Liver (tissue), 9 donors: Measurements from ENCODE around the gene SLC12A7. TPM values are rescaled to one million over a fixed set of nuclear protein-coding genes. Genes with fewer than 3 reads are reported as not detected.
A peak's percentile ranks its signal among the peaks of the same experiment; 100 is the strongest.

Experiments used
- DNase-seq: peaks from one replicate; pipeline ENCODE4 v3.0.0-alpha.2; 2017; ENCODE audit warnings: low spot score
- H3K27ac ChIP-seq, 2 donors: one replicate each; pipeline ENCODE4 v1.7.0; 2013; ENCODE audit warnings: inconsistent platforms in 2 of 2, low read length in 2 of 2, control low read depth in 1 of 2, low read depth in 1 of 2, mild to moderate bottlenecking in 1 of 2
- H3K27me3 ChIP-seq, 4 donors: one replicate each; pipeline versions ENCODE4 v1.6.1 to v1.7.0; 2013; ENCODE audit warnings: low read length in 3 of 4, inconsistent platforms in 1 of 4, mild to moderate bottlenecking in 1 of 4, moderate library complexity in 1 of 4; ENCODE audit not compliant: control insufficient read depth in 4 of 4, insufficient read depth in 4 of 4
- H3K36me3 ChIP-seq, 4 donors: one replicate each; pipeline versions ENCODE4 v1.6.1 to v1.7.0; 2013; ENCODE audit warnings: low read length in 3 of 4, mild to moderate bottlenecking in 3 of 4, low read depth in 1 of 4, moderate library complexity in 1 of 4; ENCODE audit not compliant: control insufficient read depth in 4 of 4, insufficient read depth in 3 of 4
- H3K4me1 ChIP-seq, 4 donors: one replicate each; pipeline versions ENCODE4 v1.6.1 to v1.7.0; 2013; ENCODE audit warnings: low read length in 3 of 4, mild to moderate bottlenecking in 3 of 4, moderate library complexity in 1 of 4; ENCODE audit not compliant: control insufficient read depth in 4 of 4, insufficient read depth in 4 of 4
- H3K4me3 ChIP-seq, 3 donors: one replicate each; pipeline versions ENCODE4 v1.6.1 to v1.7.0; 2013; ENCODE audit warnings: low read length in 3 of 3, control low read depth in 1 of 3, low read depth in 1 of 3, mild to moderate bottlenecking in 1 of 3
- H3K9ac ChIP-seq, 2 donors: one replicate each; pipeline ENCODE4 v1.7.0; 2013; ENCODE audit warnings: low read length in 2 of 2, mild to moderate bottlenecking in 2 of 2, moderate library complexity in 2 of 2, control low read depth in 1 of 2, low read depth in 1 of 2
- H3K9me3 ChIP-seq, 4 donors: one replicate each; pipeline versions ENCODE4 v1.6.1 to v1.7.0; 2013; ENCODE audit warnings: low read length in 3 of 4; ENCODE audit not compliant: control insufficient read depth in 4 of 4
- EGR1 ChIP-seq, 2 donors: IDR thresholded peaks; 2 replicates each; pipeline ENCODE4 v1.6.1; 2016 to 2018; ENCODE audit warnings: antibody characterized with exemption in 2 of 2, low read depth in 2 of 2
- FOXA1 ChIP-seq: IDR thresholded peaks from 2 replicates; pipeline ENCODE4 v1.6.1; 2016; ENCODE audit warnings: antibody characterized with exemption
- FOXA2 ChIP-seq: IDR thresholded peaks from 2 replicates; pipeline ENCODE4 v1.6.1; 2016; ENCODE audit warnings: antibody characterized with exemption
- GABPA ChIP-seq, 2 donors: IDR thresholded peaks in 1 of 2; conservative IDR thresholded peaks in 1 of 2; 2 replicates each; pipeline ENCODE4 v1.6.1; 2016; ENCODE audit warnings: antibody characterized with exemption in 2 of 2, mild to moderate bottlenecking in 1 of 2, moderate library complexity in 1 of 2
- HNF4A ChIP-seq, 2 donors: conservative IDR thresholded peaks; 2 replicates each; pipeline ENCODE4 v1.6.1; 2016; ENCODE audit warnings: antibody characterized with exemption in 2 of 2, mild to moderate bottlenecking in 2 of 2
- HNF4G ChIP-seq: IDR thresholded peaks from 2 replicates; pipeline ENCODE4 v1.6.1; 2016; ENCODE audit warnings: antibody characterized with exemption
- JUND ChIP-seq, 2 donors: IDR thresholded peaks; 2 replicates each; pipeline ENCODE4 v1.6.1; 2016; ENCODE audit warnings: antibody characterized with exemption in 2 of 2
- NR2F2 ChIP-seq: IDR thresholded peaks from 2 replicates; pipeline ENCODE4 v1.6.1; 2016; ENCODE audit warnings: antibody characterized with exemption
- RAD21 ChIP-seq, 2 donors: IDR thresholded peaks; 2 replicates each; pipeline ENCODE4 v1.6.1; 2016; ENCODE audit warnings: antibody characterized with exemption in 2 of 2, mild to moderate bottlenecking in 2 of 2
- RXRA ChIP-seq, 2 donors: IDR thresholded peaks; 2 replicates each; pipeline ENCODE4 v1.6.1; 2017 to 2018; ENCODE audit warnings: antibody characterized with exemption in 2 of 2, mild to moderate bottlenecking in 1 of 2
- SP1 ChIP-seq: IDR thresholded peaks from 2 replicates; pipeline ENCODE4 v1.6.1; 2018; ENCODE audit warnings: antibody characterized with exemption, mild to moderate bottlenecking
- TAF1 ChIP-seq: conservative IDR thresholded peaks from 2 replicates; pipeline ENCODE4 v1.6.1; 2016; ENCODE audit warnings: antibody characterized with exemption, mild to moderate bottlenecking
- YY1 ChIP-seq: IDR thresholded peaks from 2 replicates; pipeline ENCODE4 v1.6.1; 2016; ENCODE audit warnings: antibody characterized with exemption, mild to moderate bottlenecking
- WGBS: extraction: QIAGEN DNeasy Blood & Tissue Kit; methylation state at CpG from one replicate; pipeline ENCODE4 v1.1.7; 2013; 5-methylcytosine and 5-hydroxymethylcytosine counted together
- polyA plus RNA-seq, 2 donors: library from polyadenylated mRNA; stranded (reverse) in 1 of 2; unstranded in 1 of 2; fragments of 200-250 nt in 1 of 2; fragments of >200 nt in 1 of 2; fragmentation: Nextera tagmentation in 1 of 2; extraction: Ambion mirVana in 1 of 2; gene quantifications; one replicate each; pipeline versions ENCODE4 v1.2.1 to v1.2.3, GENCODE V29; 2013 to 2015
- total RNA-seq, 2 donors: library from RNA; depleted of rRNA; stranded (reverse); fragments of >200 nt; gene quantifications; one replicate each; pipeline ENCODE4 v1.2.3, GENCODE V29; 2014
- TF ChIP-seq, protein P1 (sequence below): IDR thresholded peaks from 2 replicates; pipeline ENCODE4 v1.6.1; 2016; ENCODE audit warnings: antibody characterized with exemption
- TF ChIP-seq, protein P2 (sequence below): IDR thresholded peaks from 2 replicates; pipeline ENCODE4 v1.6.1; 2016; ENCODE audit warnings: antibody characterized with exemption
- TF ChIP-seq, protein P3 (sequence below): IDR thresholded peaks from 2 replicates; pipeline ENCODE4 v1.6.1; 2016; ENCODE audit warnings: antibody characterized with exemption
- TF ChIP-seq, protein P4 (sequence below): IDR thresholded peaks from 2 replicates; pipeline ENCODE4 v1.6.1; 2016; ENCODE audit warnings: antibody characterized with exemption, mild to moderate bottlenecking
- TF ChIP-seq, protein P5 (sequence below): fragments of 150-350 bp; IDR thresholded peaks from 2 replicates; pipeline ENCODE4 v1.5.1; 2017; ENCODE audit warnings: improper control_type of control experiment, low read depth, low read length; ENCODE audit not compliant: missing input control
- donor health status: healthy.
- donor health status: healthy.
- donor health status: healthy.
- donor health status: healthy.
- donor health status: healthy.

Gene SLC12A7
- total and polyA plus RNA-seq, 4 donors = 12.3 to 64.2 (median 28.9) TPM

DNA sequence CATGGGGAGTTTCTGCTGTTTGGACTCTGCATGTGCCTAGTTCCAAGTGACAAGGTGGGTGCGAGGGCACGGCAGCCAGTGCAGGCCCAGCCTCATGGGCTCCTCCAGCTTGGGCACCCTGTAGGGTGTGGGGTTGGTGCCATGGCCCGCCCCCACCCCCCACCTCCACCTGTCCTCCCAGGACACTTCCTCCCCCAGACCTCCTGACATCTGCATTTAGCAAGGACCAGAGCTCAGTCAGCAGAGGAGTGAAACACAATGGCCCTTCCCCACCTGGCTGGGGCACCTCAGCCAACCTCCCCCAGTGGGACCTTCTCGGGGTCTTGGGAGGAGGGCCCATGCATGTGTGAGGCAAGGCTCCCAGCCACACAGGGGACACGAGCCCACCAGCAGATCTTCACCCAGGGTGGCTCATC, 105.2 kb downstream of the SLC12A7 start:
- Histone ChIP-seq H3K9ac (no peak overlapping the region), H3K4me1 (peaks cover 0 to 22% (median 9%) of the 10 kb centered on the region in 4 donors), H3K4me3 (no peak overlapping the region), H3K27me3 (peaks cover 0 to 4% (median 1%) of the 10 kb centered on the region in 4 donors), H3K36me3 (no peaks in the 10 kb centered on the region), H3K9me3 (no peaks in the 10 kb centered on the region), H3K27ac (no peak overlapping the region)
- TF ChIP-seq YY1 (no peak), GABPA (IDR thresholded peaks at IDR 0.05 in 1 of 2, conservative IDR thresholded peaks at IDR 0.05 in 1 of 2) (no peak)
- no peak for DNase-seq
- WGBS = 86% methylated on average over 5 of the region's 5 CpGs

DNA sequence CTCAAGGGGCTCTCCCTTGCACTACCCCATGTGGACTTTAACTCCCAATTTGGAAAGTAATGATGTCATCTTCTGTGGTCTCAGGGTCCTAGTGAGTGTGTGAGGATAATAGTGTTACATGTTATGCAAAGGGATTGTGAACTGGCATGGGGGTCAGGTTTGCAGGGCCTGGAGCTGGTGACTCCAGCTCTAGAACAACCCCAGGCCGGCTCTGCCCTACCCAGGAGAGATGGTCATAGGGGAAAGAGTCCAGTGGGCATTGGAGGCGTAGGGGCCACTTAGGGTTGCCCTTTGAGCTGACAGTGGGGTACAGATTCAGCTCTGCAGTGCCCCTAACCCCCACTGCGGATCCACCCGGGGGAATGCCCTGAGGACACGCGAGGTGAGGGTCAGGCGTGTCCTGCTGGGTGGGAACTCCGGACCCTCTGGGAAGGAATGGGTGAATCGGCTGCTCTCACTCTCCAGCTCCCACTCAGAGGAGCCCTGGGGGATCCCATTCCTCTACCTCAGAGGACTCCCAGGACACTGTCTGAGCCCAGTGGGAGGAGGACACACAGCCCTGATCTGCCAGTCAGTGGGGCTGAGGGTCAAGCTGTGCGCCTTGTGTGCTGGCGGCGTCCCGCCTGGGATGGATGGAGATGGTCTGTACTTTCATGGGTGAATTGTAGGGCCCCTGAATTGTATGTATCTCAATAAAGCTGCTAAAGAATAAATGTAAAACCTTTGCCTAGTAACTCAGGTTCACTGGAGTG, 105.8 kb downstream of the SLC12A7 start:
- no peak for TF ChIP-seq EGR1 (IDR thresholded peaks at IDR 0.05; ENCODE audit: low read depth in 2 of 2)
- no peak for TF ChIP-seq JUND (IDR thresholded peaks at IDR 0.05)
- TF ChIP-seq, protein P1, sequence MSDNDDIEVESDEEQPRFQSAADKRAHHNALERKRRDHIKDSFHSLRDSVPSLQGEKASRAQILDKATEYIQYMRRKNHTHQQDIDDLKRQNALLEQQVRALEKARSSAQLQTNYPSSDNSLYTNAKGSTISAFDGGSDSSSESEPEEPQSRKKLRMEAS = no peak
- no peak for TF ChIP-seq HNF4A (conservative IDR thresholded peaks at IDR 0.05)
- TF ChIP-seq FOXA1 = no peak
- no peak for TF ChIP-seq GABPA (IDR thresholded peaks at IDR 0.05 in 1 of 2, conservative IDR thresholded peaks at IDR 0.05 in 1 of 2)
- TF ChIP-seq RXRA (IDR thresholded peaks at IDR 0.05) = no peak
- TF ChIP-seq, protein P2, sequence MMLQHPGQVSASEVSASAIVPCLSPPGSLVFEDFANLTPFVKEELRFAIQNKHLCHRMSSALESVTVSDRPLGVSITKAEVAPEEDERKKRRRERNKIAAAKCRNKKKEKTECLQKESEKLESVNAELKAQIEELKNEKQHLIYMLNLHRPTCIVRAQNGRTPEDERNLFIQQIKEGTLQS = no peak
- TF ChIP-seq YY1 = no peak
- TF ChIP-seq TAF1 = no peak
- no peak overlapping the region for H3K9ac ChIP-seq
- no peaks in the 10 kb centered on the region for H3K9me3 ChIP-seq
- H3K36me3 ChIP-seq = no peaks in the 10 kb centered on the region
- no peak overlapping the region for H3K27ac ChIP-seq
- peaks cover 0 to 4% (median 1%) of the 10 kb centered on the region in 4 donors for H3K27me3 ChIP-seq
- DNase-seq = no peak
- WGBS = 96% methylated on average over 13 of the region's 13 CpGs
- peaks cover 0 to 22% (median 9%) of the 10 kb centered on the region in 4 donors for H3K4me1 ChIP-seq
- H3K4me3 ChIP-seq = no peak overlapping the region

DNA sequence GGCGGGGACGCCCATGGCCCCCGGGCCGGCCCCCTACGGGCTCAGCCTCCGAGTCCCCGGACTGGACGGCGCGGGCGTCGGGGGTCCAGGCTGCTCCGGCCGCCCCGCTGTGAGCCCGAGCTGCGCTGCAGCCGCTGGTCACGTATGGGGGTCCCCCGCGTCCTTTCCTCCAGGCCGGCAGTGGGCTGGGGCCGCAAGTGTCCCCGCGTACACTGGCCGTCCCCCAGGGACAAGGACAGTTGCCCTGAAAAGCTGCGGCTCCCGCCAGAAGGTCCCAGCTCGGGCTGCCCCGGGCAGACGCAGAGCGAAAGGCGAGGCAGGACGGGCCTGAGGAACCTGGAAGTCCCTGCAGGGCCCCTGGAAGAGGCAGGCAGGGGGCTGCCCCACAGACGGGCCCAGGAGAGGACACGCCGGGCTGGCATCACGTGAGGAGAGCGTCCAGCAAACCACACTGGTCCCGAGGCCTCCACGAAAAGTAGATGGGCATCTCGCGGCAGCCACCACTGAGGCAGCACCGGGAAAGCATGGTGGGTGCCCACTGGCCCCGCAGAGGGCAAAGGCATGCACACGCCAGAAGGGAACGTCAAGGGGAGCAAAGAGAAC, 106.5 kb downstream of the SLC12A7 start:
- Histone ChIP-seq H3K4me3 (peak overlapping the region in 1 of 3 donors; percentile 53), H3K27me3 (peaks cover 0 to 4% (median 1%) of the 10 kb centered on the region in 4 donors), H3K27ac (peak overlapping the region; percentile 3 to 20), H3K9me3 (no peaks in the 10 kb centered on the region), H3K36me3 (no peaks in the 10 kb centered on the region), H3K9ac (no peak overlapping the region), H3K4me1 (peaks cover 0 to 22% (median 9%) of the 10 kb centered on the region in 4 donors)
- no peak for DNase-seq
- WGBS = 44% methylated on average over 47 of the region's 47 CpGs
- no peak for TF ChIP-seq JUND (IDR thresholded peaks at IDR 0.05)
- TF ChIP-seq RAD21 (IDR thresholded peaks at IDR 0.05) = no peak
- TF ChIP-seq, protein P2 = no peak
- TF ChIP-seq, protein P3, sequence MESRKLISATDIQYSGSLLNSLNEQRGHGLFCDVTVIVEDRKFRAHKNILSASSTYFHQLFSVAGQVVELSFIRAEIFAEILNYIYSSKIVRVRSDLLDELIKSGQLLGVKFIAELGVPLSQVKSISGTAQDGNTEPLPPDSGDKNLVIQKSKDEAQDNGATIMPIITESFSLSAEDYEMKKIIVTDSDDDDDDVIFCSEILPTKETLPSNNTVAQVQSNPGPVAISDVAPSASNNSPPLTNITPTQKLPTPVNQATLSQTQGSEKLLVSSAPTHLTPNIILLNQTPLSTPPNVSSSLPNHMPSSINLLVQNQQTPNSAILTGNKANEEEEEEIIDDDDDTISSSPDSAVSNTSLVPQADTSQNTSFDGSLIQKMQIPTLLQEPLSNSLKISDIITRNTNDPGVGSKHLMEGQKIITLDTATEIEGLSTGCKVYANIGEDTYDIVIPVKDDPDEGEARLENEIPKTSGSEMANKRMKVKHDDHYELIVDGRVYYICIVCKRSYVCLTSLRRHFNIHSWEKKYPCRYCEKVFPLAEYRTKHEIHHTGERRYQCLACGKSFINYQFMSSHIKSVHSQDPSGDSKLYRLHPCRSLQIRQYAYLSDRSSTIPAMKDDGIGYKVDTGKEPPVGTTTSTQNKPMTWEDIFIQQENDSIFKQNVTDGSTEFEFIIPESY = no peak
- TF ChIP-seq, protein P4, sequence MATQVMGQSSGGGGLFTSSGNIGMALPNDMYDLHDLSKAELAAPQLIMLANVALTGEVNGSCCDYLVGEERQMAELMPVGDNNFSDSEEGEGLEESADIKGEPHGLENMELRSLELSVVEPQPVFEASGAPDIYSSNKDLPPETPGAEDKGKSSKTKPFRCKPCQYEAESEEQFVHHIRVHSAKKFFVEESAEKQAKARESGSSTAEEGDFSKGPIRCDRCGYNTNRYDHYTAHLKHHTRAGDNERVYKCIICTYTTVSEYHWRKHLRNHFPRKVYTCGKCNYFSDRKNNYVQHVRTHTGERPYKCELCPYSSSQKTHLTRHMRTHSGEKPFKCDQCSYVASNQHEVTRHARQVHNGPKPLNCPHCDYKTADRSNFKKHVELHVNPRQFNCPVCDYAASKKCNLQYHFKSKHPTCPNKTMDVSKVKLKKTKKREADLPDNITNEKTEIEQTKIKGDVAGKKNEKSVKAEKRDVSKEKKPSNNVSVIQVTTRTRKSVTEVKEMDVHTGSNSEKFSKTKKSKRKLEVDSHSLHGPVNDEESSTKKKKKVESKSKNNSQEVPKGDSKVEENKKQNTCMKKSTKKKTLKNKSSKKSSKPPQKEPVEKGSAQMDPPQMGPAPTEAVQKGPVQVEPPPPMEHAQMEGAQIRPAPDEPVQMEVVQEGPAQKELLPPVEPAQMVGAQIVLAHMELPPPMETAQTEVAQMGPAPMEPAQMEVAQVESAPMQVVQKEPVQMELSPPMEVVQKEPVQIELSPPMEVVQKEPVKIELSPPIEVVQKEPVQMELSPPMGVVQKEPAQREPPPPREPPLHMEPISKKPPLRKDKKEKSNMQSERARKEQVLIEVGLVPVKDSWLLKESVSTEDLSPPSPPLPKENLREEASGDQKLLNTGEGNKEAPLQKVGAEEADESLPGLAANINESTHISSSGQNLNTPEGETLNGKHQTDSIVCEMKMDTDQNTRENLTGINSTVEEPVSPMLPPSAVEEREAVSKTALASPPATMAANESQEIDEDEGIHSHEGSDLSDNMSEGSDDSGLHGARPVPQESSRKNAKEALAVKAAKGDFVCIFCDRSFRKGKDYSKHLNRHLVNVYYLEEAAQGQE = no peak
- TF ChIP-seq RXRA (IDR thresholded peaks at IDR 0.05) = no peak
- TF ChIP-seq FOXA2 = no peak
- TF ChIP-seq HNF4G = no peak
- no peak for TF ChIP-seq SP1
- no peak for TF ChIP-seq TAF1
- no peak for TF ChIP-seq HNF4A (conservative IDR thresholded peaks at IDR 0.05)
- TF ChIP-seq YY1 = no peak
- TF ChIP-seq GABPA (IDR thresholded peaks at IDR 0.05 in 1 of 2, conservative IDR thresholded peaks at IDR 0.05 in 1 of 2) = no peak
- TF ChIP-seq NR2F2 = no peak
- TF ChIP-seq FOXA1 = no peak
- TF ChIP-seq EGR1 (IDR thresholded peaks at IDR 0.05; ENCODE audit: low read depth in 2 of 2) = no peak
- TF ChIP-seq, protein P5, sequence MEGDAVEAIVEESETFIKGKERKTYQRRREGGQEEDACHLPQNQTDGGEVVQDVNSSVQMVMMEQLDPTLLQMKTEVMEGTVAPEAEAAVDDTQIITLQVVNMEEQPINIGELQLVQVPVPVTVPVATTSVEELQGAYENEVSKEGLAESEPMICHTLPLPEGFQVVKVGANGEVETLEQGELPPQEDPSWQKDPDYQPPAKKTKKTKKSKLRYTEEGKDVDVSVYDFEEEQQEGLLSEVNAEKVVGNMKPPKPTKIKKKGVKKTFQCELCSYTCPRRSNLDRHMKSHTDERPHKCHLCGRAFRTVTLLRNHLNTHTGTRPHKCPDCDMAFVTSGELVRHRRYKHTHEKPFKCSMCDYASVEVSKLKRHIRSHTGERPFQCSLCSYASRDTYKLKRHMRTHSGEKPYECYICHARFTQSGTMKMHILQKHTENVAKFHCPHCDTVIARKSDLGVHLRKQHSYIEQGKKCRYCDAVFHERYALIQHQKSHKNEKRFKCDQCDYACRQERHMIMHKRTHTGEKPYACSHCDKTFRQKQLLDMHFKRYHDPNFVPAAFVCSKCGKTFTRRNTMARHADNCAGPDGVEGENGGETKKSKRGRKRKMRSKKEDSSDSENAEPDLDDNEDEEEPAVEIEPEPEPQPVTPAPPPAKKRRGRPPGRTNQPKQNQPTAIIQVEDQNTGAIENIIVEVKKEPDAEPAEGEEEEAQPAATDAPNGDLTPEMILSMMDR = no peak
